ENCODE results near the gene ZNF423.

Gene ZNF423

DNA sequence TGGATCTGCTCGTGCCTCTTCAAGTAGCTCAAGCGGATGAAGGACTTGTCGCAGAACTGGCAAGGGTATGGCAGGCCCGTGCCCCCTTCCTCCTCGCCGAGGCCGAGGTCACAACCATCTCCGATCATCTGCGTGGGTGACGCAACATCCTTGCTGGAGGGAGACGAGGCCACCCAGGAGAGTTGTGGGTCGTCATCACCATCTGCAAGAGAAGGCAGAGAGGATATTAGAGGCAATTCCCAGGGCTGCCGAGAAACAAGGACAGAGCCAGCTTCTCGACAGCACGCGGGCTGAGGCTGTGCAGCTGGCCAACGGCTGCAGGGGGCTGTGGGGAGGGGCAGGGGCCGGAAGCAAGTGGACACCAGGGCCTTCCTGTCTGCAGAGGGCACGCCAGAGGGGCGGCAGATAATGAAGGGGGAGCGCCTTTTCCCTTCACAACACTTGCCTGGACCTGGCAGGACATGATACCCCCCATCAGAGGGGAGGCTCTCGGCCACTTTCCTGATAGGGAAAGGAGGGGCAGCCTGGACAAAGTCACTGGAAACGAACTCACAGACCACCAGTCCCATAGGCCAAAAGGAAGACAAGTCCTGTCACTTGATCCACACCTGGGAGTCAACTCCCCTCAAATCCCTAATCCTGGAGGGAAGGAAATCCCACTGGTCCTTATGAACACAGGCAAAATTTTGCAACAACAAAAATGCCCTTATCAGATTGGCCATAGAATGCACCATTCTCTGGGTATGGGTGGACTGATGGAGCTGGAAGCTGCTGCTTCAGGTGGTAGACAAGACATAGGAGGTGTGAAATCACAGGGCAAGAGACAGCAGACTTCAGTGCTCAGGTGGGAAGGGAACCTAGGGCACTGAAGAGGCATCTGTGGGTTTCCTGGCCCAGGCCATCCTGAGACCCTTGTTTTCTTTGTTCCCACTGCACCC, 217.0 kb downstream of the ZNF423 start:
- no peak for DNase-seq (ENCODE audit: low read depth)
- H3K4me3 ChIP-seq (ENCODE audit: low read length) = no peak overlapping the region
- TF ChIP-seq, protein P1, sequence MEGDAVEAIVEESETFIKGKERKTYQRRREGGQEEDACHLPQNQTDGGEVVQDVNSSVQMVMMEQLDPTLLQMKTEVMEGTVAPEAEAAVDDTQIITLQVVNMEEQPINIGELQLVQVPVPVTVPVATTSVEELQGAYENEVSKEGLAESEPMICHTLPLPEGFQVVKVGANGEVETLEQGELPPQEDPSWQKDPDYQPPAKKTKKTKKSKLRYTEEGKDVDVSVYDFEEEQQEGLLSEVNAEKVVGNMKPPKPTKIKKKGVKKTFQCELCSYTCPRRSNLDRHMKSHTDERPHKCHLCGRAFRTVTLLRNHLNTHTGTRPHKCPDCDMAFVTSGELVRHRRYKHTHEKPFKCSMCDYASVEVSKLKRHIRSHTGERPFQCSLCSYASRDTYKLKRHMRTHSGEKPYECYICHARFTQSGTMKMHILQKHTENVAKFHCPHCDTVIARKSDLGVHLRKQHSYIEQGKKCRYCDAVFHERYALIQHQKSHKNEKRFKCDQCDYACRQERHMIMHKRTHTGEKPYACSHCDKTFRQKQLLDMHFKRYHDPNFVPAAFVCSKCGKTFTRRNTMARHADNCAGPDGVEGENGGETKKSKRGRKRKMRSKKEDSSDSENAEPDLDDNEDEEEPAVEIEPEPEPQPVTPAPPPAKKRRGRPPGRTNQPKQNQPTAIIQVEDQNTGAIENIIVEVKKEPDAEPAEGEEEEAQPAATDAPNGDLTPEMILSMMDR (IDR thresholded peaks at IDR 0.05; ENCODE audit: insufficient read depth, low read depth, low read length, missing control alignments) = no peak

DNA sequence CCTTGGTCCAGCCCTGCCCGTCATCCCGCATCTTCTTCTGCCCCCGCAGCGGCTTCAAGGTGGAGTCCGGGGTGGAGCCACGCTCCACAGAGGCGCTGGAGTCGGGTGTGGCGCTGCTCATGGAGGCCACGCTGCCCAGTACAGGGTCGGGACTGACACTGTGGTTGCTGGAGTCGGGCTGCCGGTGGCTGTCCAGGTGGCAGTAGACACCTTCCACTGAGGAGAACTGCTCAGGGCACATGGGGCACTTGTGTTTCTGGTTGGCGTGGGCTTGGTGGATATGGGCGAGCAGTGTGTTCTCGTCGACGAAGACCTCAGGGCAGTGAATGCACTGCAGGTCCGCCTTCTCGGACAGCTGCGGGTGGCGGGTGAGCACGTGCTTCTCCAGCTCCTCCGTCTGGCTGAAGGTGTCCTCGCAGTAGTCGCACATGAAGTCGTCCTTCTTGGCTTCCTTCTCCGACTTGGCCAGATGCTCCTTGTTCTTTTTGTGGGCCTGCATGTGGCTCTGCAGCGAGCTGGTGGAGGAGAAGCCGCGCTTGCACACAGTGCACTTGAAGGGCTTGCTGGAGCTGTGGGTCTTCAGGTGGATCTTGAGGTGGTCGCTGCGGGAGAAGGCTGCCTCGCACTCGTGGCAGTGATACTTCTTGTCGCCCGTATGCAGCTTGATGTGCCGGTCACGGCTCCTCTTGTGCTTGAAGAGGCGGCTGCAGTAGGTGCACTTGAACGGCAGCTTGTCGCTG, 217.8 kb downstream of the ZNF423 start:
- no peak for DNase-seq (ENCODE audit: low read depth)
- TF ChIP-seq, protein P1 (IDR thresholded peaks at IDR 0.05; ENCODE audit: insufficient read depth, low read depth, low read length, missing control alignments) = no peak
- no peak overlapping the region for H3K4me3 ChIP-seq (ENCODE audit: low read length)

DNA sequence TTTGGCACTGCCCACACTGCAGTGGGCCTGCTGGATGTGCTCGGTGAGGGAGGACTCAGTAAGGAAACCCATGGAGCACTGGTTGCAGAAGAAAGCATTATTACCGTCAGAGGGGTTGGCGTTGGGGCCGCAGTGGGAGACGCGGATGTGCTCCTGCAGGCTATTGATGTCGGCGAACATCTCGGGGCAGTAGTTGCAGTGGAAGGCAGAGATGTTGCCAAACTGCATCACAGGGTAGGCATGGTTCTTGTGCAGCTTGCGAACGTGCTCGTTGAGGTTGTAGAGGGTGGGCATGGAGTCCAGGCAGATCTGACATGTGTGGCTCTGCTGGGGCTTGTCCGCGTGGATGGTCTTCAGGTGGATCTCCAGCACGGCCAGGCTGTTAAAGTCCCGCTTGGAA, 218.4 kb downstream of the ZNF423 start:
- DNase-seq (ENCODE audit: low read depth) = no peak
- TF ChIP-seq, protein P1 (IDR thresholded peaks at IDR 0.05; ENCODE audit: insufficient read depth, low read depth, low read length, missing control alignments) = no peak
- H3K4me3 ChIP-seq (ENCODE audit: low read length) = no peak overlapping the region

DNA sequence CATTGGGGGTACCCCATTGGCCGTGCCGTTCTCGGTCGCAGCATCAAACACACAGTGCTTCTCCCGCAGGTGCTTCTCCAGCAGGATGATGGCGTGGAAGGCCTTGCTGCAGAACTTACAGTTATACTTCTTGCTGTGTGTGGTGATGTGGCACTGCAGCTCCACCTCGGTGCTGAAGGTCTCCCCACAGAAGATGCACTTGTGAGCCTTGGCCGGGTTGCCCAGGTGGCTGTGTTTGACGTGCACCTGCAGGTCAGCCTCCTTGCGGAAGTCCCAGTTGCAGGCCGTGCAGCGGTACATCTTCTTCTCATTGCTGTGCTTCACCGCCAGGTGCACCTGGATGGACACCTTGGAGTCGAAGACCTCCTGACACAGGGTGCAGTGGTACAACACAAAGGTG, 219.3 kb downstream of the ZNF423 start:
- TF ChIP-seq, protein P1 (IDR thresholded peaks at IDR 0.05; ENCODE audit: insufficient read depth, low read depth, low read length, missing control alignments) = no peak
- no peak for DNase-seq (ENCODE audit: low read depth)
- no peak overlapping the region for H3K4me3 ChIP-seq (ENCODE audit: low read length)

DNA sequence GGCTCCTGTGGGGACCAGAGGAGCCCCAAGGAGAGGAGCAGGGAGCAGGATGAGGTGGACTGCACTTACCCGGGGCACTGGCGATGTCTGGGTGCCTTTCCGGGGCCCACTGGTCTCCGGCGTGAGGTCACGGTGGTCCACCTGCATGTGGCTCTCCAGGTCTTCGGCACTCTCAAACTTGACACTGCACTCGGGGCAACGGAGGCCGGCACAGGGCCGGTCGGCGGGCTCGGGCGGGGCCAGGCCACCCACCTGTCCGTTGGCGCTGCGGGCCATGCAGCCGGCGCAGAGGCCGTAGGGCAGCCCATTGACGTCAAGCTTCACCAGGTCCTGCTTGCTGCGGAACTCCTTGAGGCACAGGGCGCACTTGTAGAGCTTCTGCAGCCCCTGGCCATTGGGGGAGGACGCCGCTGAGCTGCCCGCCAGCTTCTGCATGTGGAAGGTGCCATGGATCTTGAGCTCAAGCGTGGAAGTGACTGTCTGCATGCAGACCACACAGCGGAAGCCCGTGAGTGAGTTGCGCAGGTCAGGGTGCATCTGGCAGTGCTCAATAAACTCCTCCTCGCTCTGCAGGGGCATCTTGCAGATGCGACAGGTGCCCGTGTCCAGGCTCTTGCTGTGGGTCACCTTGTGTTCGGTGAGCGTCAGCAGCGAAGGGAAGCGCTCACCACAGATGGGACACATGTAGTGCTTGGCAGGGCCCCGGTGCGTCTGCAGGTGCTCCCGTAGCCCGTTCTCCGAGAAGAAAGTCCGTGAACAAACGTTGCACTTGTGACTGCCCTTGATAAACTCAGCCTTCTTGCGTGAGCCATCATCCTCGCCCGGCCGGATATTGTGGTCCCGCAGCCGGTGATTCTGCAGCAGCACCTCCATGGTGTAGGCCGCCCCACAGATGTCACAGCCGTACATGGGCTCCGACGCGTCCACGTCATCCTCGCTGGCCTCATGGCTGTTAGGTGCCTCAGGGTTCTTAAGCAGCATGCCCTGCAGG, 220.0 kb downstream of the ZNF423 start:
- DNase-seq (ENCODE audit: low read depth) = no peak
- TF ChIP-seq, protein P1 (IDR thresholded peaks at IDR 0.05; ENCODE audit: insufficient read depth, low read depth, low read length, missing control alignments) = no peak
- H3K4me3 ChIP-seq (ENCODE audit: low read length) = no peak overlapping the region

DNA sequence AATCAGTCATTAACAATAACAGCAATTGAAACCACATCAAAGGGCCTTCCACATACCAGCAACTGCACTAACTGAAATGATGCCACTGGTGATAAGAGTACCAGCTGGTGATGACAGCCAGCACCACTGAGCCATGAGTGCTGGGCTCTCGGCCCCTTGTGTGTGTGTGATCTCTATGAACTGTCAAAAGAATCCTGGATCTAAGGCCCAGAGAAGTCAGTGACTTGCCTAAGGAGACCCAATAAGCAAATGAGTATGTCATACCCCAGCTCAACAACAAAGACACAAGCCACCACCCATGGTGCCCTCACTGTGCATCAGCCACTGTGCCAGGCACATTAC, 220.9 kb downstream of the ZNF423 start:
- no peak for DNase-seq (ENCODE audit: low read depth)
- TF ChIP-seq, protein P1 (IDR thresholded peaks at IDR 0.05; ENCODE audit: insufficient read depth, low read depth, low read length, missing control alignments) = no peak
- H3K4me3 ChIP-seq (ENCODE audit: low read length) = no peak overlapping the region
